ENCODE data around the gene ELMO1. TPM values are rescaled to one million over a fixed set of nuclear protein-coding genes. Genes with fewer than 3 reads are reported as not detected.

The ELMO1 gene
- total and polyA plus RNA-seq, 2 experiments from 2014 or later = 6.5 to 24.9 TPM

DNA sequence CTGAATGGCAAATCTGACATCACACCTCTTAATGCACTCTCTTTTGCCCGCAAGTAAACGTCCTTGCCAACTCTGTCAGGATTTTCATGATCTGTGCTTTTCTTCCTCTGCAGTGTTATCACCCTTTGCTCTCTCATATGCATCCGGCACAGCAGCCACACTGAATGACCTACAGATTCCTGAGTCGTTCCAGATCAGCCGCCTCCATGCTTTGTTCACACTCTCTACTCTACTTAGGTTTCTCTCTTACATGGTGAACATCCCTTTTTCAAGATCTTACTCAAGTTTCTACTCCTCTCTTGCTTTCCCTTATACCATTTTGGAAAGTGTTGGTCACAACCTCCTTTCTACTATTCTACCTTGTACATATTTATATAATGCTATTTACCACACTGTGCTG lies 596.6 kb downstream of the ELMO1 start (continued):
- TF ChIP-seq REST (IDR thresholded peaks at IDR 0.05; ENCODE audit: unreplicated experiment) = no peak
- TF ChIP-seq, protein P1, sequence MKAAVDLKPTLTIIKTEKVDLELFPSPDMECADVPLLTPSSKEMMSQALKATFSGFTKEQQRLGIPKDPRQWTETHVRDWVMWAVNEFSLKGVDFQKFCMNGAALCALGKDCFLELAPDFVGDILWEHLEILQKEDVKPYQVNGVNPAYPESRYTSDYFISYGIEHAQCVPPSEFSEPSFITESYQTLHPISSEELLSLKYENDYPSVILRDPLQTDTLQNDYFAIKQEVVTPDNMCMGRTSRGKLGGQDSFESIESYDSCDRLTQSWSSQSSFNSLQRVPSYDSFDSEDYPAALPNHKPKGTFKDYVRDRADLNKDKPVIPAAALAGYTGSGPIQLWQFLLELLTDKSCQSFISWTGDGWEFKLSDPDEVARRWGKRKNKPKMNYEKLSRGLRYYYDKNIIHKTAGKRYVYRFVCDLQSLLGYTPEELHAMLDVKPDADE (IDR thresholded peaks at IDR 0.05) = no peak

- no peak for ATAC-seq
These were observed 597.3 kb downstream of the ELMO1 start for GRCh38 chr7:36851382-36851781.

More at GRCh38 chr7:36851382-36851781, 597.3 kb downstream of the ELMO1 start:
- Mint-ChIP-seq H3K27me3 (ENCODE audit: insufficient read depth, low read depth, poor library complexity) (no peaks in the 10 kb centered on the region), H3K9me3 (peaks cover 12% of the 10 kb centered on the region), H3K4me3 (no peak overlapping the region), H3K27ac (no peak overlapping the region), H3K4me1 (peaks cover 11% of the 10 kb centered on the region; the same call in 2 of the 3 replicates), H3K36me3 (ENCODE audit: low read depth) (peaks cover 14% of the 10 kb centered on the region)
- H3K27me3 ChIP-seq (ENCODE audit: insufficient read depth) = no peaks in the 10 kb centered on the region
- no peaks in the 10 kb centered on the region for H3K4me1 ChIP-seq (ENCODE audit: insufficient read depth)
- H3F3A ChIP-seq (replicated peaks; ENCODE audit: low read depth) = no peaks in the 10 kb centered on the region
- no peak overlapping the region for H3K4me3 ChIP-seq
- TF ChIP-seq CREB1 (CRISPR knock-in tag; IDR thresholded peaks at IDR 0.05; ENCODE audit: low read depth) (no peak), NANOG (IDR thresholded peaks at IDR 0.05; ENCODE audit: borderline replicate concordance) (no peak), STAT1 (IDR thresholded peaks at IDR 0.05; ENCODE audit: unreplicated experiment) (no peak), POLR2AphosphoS5 (IDR thresholded peaks at IDR 0.05; ENCODE audit: low read depth) (no peak)
- TF ChIP-seq, protein P2, sequence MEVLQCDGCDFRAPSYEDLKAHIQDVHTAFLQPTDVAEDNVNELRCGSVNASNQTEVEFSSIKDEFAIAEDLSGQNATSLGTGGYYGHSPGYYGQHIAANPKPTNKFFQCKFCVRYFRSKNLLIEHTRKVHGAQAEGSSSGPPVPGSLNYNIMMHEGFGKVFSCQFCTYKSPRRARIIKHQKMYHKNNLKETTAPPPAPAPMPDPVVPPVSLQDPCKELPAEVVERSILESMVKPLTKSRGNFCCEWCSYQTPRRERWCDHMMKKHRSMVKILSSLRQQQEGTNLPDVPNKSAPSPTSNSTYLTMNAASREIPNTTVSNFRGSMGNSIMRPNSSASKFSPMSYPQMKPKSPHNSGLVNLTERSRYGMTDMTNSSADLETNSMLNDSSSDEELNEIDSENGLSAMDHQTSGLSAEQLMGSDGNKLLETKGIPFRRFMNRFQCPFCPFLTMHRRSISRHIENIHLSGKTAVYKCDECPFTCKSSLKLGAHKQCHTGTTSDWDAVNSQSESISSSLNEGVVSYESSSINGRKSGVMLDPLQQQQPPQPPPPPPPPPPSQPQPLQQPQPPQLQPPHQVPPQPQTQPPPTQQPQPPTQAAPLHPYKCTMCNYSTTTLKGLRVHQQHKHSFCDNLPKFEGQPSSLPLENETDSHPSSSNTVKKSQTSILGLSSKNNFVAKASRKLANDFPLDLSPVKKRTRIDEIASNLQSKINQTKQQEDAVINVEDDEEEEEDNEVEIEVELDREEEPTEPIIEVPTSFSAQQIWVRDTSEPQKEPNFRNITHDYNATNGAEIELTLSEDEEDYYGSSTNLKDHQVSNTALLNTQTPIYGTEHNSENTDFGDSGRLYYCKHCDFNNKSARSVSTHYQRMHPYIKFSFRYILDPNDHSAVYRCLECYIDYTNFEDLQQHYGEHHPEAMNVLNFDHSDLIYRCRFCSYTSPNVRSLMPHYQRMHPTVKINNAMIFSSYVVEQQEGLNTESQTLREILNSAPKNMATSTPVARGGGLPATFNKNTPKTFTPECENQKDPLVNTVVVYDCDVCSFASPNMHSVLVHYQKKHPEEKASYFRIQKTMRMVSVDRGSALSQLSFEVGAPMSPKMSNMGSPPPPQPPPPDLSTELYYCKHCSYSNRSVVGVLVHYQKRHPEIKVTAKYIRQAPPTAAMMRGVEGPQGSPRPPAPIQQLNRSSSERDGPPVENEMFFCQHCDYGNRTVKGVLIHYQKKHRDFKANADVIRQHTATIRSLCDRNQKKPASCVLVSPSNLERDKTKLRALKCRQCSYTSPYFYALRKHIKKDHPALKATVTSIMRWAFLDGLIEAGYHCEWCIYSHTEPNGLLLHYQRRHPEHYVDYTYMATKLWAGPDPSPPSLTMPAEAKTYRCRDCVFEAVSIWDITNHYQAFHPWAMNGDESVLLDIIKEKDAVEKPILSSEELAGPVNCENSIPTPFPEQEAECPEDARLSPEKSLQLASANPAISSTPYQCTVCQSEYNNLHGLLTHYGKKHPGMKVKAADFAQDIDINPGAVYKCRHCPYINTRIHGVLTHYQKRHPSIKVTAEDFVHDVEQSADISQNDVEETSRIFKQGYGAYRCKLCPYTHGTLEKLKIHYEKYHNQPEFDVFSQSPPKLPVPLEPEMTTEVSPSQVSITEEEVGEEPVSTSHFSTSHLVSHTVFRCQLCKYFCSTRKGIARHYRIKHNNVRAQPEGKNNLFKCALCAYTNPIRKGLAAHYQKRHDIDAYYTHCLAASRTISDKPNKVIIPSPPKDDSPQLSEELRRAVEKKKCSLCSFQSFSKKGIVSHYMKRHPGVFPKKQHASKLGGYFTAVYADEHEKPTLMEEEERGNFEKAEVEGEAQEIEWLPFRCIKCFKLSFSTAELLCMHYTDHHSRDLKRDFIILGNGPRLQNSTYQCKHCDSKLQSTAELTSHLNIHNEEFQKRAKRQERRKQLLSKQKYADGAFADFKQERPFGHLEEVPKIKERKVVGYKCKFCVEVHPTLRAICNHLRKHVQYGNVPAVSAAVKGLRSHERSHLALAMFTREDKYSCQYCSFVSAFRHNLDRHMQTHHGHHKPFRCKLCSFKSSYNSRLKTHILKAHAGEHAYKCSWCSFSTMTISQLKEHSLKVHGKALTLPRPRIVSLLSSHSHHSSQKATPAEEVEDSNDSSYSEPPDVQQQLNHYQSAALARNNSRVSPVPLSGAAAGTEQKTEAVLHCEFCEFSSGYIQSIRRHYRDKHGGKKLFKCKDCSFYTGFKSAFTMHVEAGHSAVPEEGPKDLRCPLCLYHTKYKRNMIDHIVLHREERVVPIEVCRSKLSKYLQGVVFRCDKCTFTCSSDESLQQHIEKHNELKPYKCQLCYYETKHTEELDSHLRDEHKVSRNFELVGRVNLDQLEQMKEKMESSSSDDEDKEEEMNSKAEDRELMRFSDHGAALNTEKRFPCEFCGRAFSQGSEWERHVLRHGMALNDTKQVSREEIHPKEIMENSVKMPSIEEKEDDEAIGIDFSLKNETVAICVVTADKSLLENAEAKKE (CRISPR knock-in tag; IDR thresholded peaks at IDR 0.05) = no peak
- TF ChIP-seq, protein P1 (IDR thresholded peaks at IDR 0.05) = no peak
- no peaks in the 10 kb centered on the region for H4K20me1 ChIP-seq (replicated peaks; ENCODE audit: insufficient read depth)
- H3K79me2 ChIP-seq (replicated peaks; ENCODE audit: insufficient read depth) = no peaks in the 10 kb centered on the region
- no peaks in the 10 kb centered on the region for H3K9me2 ChIP-seq (ENCODE audit: insufficient read depth)
- H3K4me2 ChIP-seq = no peak overlapping the region
- H3K27ac ChIP-seq (ENCODE audit: low read depth) = no peak overlapping the region
- no peak overlapping the region for H2AFZ ChIP-seq
- DNase-seq (ENCODE audit: low spot score) = no peak
- H3K36me3 ChIP-seq (ENCODE audit: insufficient read depth) = no peaks in the 10 kb centered on the region

All from GM23338 (cell line).